Bronchial epithelial cell (primary cell): ENCODE measurements around the gene FAM81A. TPM values are rescaled to one million over a fixed set of nuclear protein-coding genes. Genes with fewer than 3 reads are reported as not detected.

ENCODE experiments used
- DNase-seq: peaks from one replicate; pipeline ENCODE4 v3.0.0-alpha.2; 2010; ENCODE audit warnings: low read depth
- FAIRE-seq: peaks from 2 replicates; lab custom pipeline; 2011; peaks lifted over from hg19 to GRCh38; lab: Jason Lieb, UNC
- H3K27me3 ChIP-seq: 2 replicates; pipeline ENCODE4 v1.5.1; 2011; ENCODE audit warnings: low read length; ENCODE audit not compliant: control insufficient read depth, insufficient read depth
- H3K36me3 ChIP-seq: 2 replicates; pipeline ENCODE4 v1.5.1; 2011; ENCODE audit warnings: low read length; ENCODE audit not compliant: control insufficient read depth, insufficient read depth
- H3K4me3 ChIP-seq: 2 replicates; pipeline ENCODE4 v1.5.1; 2011; ENCODE audit warnings: mild to moderate bottlenecking, low read depth, low read length, control low read depth
- total RNA-seq: library from RNA; depleted of rRNA; stranded (reverse); fragments of >200 nt; gene quantifications from 2 replicates; pipeline ENCODE4 v1.2.1, GENCODE V29; 2014
- TF ChIP-seq, protein P1 (sequence below): IDR thresholded peaks from 2 replicates; pipeline ENCODE4 v1.5.1; 2011; ENCODE audit warnings: mild to moderate bottlenecking, moderate library complexity, low read length, control low read depth, inconsistent platforms; ENCODE audit not compliant: insufficient read depth, severe bottlenecking

The FAM81A gene
- total RNA-seq, 1 donor from 2014 or later, result 0.26 TPM

DNA sequence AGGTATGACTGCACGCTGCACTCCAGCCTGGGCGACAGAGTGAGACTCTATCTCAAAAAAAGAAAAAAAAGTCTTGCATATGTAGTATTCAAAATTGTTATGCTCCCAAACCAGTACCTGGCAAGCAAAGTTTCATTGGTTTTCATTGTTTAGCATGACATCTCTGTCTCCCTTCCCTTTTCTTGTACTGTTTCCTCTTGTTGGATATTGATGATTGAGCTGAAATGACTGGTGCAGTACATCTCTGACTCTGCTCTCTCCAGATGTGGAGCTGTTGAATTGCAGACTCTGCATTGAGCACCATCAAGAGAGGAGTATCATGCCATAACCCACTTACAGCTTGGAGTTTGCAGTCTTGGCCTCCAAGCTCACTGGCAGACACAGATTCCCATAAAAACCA lies 77.2 kb downstream of the FAM81A start:
- DNase-seq (no peak), FAIRE-seq (no peak)
- Histone ChIP-seq H3K36me3 (no peaks in the 10 kb centered on the region), H3K4me3 (no peak overlapping the region), H3K27me3 (no peaks in the 10 kb centered on the region)
- TF ChIP-seq, protein P1, sequence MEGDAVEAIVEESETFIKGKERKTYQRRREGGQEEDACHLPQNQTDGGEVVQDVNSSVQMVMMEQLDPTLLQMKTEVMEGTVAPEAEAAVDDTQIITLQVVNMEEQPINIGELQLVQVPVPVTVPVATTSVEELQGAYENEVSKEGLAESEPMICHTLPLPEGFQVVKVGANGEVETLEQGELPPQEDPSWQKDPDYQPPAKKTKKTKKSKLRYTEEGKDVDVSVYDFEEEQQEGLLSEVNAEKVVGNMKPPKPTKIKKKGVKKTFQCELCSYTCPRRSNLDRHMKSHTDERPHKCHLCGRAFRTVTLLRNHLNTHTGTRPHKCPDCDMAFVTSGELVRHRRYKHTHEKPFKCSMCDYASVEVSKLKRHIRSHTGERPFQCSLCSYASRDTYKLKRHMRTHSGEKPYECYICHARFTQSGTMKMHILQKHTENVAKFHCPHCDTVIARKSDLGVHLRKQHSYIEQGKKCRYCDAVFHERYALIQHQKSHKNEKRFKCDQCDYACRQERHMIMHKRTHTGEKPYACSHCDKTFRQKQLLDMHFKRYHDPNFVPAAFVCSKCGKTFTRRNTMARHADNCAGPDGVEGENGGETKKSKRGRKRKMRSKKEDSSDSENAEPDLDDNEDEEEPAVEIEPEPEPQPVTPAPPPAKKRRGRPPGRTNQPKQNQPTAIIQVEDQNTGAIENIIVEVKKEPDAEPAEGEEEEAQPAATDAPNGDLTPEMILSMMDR, result no peak

DNA sequence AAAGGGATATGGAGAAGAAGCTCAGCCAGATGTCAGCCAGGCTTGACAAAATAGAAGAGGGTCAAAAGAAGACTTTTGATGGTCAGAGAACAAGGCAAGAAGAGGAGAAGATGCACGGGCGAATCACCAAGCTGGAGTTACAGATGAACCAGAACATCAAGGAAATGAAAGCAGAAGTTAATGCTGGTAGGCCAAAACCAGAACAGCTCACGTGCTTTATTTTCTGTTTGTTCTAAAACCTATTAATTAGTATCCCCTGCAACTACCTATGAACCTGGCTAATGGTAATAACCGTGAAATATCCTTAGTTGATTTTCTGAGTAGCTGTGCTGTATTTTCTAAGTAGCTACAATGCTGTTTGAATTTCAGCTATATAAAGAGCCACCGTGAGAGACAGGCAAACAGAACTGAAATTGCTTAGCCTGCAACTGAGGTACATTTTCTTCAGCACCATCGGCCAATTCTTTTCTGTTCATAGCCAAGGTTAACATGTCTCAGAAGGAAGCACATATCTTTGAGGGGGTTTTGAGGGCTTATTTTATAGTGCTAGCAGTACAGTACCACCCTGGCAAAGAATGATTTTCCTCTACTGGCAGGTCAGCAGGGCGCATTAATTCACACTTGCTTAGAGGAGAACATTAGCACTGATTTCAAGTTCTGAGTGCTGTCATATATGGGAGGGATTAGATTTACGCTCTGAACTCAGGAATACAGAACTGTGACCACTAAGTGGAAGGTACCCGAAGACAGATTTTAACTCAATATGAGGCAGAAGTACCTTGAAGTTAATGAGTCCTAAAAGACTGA lies 78.9 kb downstream of the FAM81A start:
- H3K4me3 ChIP-seq, result no peak overlapping the region
- FAIRE-seq (no peak), DNase-seq (no peak)
- TF ChIP-seq, protein P1, result no peak
- no peaks in the 10 kb centered on the region for H3K36me3 ChIP-seq
- no peaks in the 10 kb centered on the region for H3K27me3 ChIP-seq

- DNase-seq (no peak), FAIRE-seq (no peak)
- Histone ChIP-seq H3K36me3 (no peaks in the 10 kb centered on the region), H3K27me3 (no peaks in the 10 kb centered on the region), H3K4me3 (no peak overlapping the region)
- TF ChIP-seq, protein P1, result no peak
Observed at GRCh38 chr15:59519329-59519728, 81.3 kb downstream of the FAM81A start.

DNA sequence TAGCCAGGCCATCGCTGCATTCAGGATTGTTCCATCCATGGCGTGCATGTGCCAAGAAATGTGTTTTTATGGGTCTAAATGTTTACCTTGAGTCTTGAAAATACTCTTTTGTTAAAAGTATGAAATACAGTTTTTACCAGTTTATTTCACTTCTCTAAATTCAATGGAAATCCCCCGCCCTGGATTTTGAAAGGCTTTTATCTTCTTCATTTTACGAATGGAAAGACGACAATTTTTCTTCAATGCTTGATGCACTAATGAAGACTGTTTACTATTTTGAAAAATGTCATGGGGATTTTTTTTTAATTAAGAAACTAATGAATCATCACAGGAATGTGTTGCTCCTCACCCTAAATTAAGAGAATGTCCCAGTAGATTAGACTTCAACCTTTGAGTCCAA lies 83.5 kb downstream of the FAM81A start:
- no peak for FAIRE-seq
- no peak overlapping the region for H3K4me3 ChIP-seq

GRCh38 chr15:59522988-59523461 lies 85.0 kb downstream of the FAM81A start:
- no peaks in the 10 kb centered on the region for H3K27me3 ChIP-seq
- H3K4me3 ChIP-seq, result no peak overlapping the region
- DNase-seq (no peak), FAIRE-seq (peak; percentile 43)
- TF ChIP-seq, protein P1, result no peak
- H3K36me3 ChIP-seq, result no peaks in the 10 kb centered on the region

More for the DNA sequence above, 83.5 kb downstream of the FAM81A start:
- TF ChIP-seq, protein P1, result no peak
- Histone ChIP-seq H3K27me3 (no peaks in the 10 kb centered on the region), H3K36me3 (no peaks in the 10 kb centered on the region)
- no peak for DNase-seq
